ENCODE results near the gene GSC. TPM values are rescaled to one million over a fixed set of nuclear protein-coding genes. Genes with fewer than 3 reads are reported as not detected.

GSC gene
- total and polyA plus RNA-seq, 4 donors, result 0.55 to 1.3 TPM; not detected in 2

GRCh38 chr14:94774344-94775090 lies 4.6 kb upstream of the GSC start:
- DNase-seq (no peak), ATAC-seq (ENCODE audit: low FRiP score) (no peak)
- intact Hi-C loops (cut with DNase I), result no loop called here
- WGBS, 2 donors, result 22 to 28% methylated on average over 11 of the region's 11 CpGs
- no peaks in the 10 kb centered on the region for H3K4me1 ChIP-seq (ENCODE audit: control insufficient read depth in 1 of 2, insufficient read depth in 2 of 2, low read length in 2 of 2)
- H3K27ac ChIP-seq (ENCODE audit: low read depth in 1 of 2, low read length in 2 of 2), result no peak overlapping the region
- no peak overlapping the region for H3K4me3 ChIP-seq (ENCODE audit: low read length in 2 of 2)
- peaks cover 0 to 6% of the 10 kb centered on the region in 2 donors for H3K27me3 ChIP-seq (ENCODE audit: control insufficient read depth in 1 of 2, insufficient read depth in 2 of 2, low read length in 1 of 2)
- H3K9me3 ChIP-seq (ENCODE audit: control insufficient read depth, low read length), result no peaks in the 10 kb centered on the region
- no peaks in the 10 kb centered on the region for H3K36me3 ChIP-seq (ENCODE audit: control insufficient read depth in 1 of 2, insufficient read depth in 2 of 2, low read length in 1 of 2)

GRCh38 chr14:94773655-94774343 lies 3.9 kb upstream of the GSC start:
- H3K27me3 ChIP-seq (ENCODE audit: control insufficient read depth in 1 of 2, insufficient read depth in 2 of 2, low read length in 1 of 2), result peaks cover 0 to 6% of the 10 kb centered on the region in 2 donors

GRCh38 chr14:94773061-94773648 lies 3.2 kb upstream of the GSC start:
- intact Hi-C loops (cut with DNase I), result no loop called here
- WGBS, 2 donors, result 15 to 17% methylated on average over 42 of the region's 42 CpGs
- no peaks in the 10 kb centered on the region for H3K4me1 ChIP-seq (ENCODE audit: control insufficient read depth in 1 of 2, insufficient read depth in 2 of 2, low read length in 2 of 2)
- H3K27ac ChIP-seq (ENCODE audit: low read depth in 1 of 2, low read length in 2 of 2), result no peak overlapping the region
- DNase-seq, result no peak
- H3K9me3 ChIP-seq (ENCODE audit: control insufficient read depth, low read length), result no peaks in the 10 kb centered on the region
- ATAC-seq (ENCODE audit: low FRiP score), result no peak
- no peaks in the 10 kb centered on the region for H3K36me3 ChIP-seq (ENCODE audit: control insufficient read depth in 1 of 2, insufficient read depth in 2 of 2, low read length in 1 of 2)
- no peak overlapping the region for H3K4me3 ChIP-seq (ENCODE audit: low read length in 2 of 2)
- peaks cover 0 to 6% of the 10 kb centered on the region in 2 donors for H3K27me3 ChIP-seq (ENCODE audit: control insufficient read depth in 1 of 2, insufficient read depth in 2 of 2, low read length in 1 of 2)

More at GRCh38 chr14:94773655-94774343, 3.9 kb upstream of the GSC start:
- Histone ChIP-seq H3K9me3 (ENCODE audit: control insufficient read depth, low read length) (no peaks in the 10 kb centered on the region), H3K4me3 (ENCODE audit: low read length in 2 of 2) (no peak overlapping the region), H3K27ac (ENCODE audit: low read depth in 1 of 2, low read length in 2 of 2) (no peak overlapping the region), H3K36me3 (ENCODE audit: control insufficient read depth in 1 of 2, insufficient read depth in 2 of 2, low read length in 1 of 2) (no peaks in the 10 kb centered on the region), H3K4me1 (ENCODE audit: control insufficient read depth in 1 of 2, insufficient read depth in 2 of 2, low read length in 2 of 2) (no peaks in the 10 kb centered on the region)
- 14 to 16% methylated on average over 36 of the region's 36 CpGs for WGBS, 2 donors
- ATAC-seq (ENCODE audit: low FRiP score) (no peak), DNase-seq (no peak)
- intact Hi-C loops (cut with DNase I), result no loop called here

- intact Hi-C loops (cut with DNase I), result no loop called here
- no peak for ATAC-seq (ENCODE audit: low FRiP score)
- peaks cover 0 to 6% of the 10 kb centered on the region in 2 donors for H3K27me3 ChIP-seq (ENCODE audit: control insufficient read depth in 1 of 2, insufficient read depth in 2 of 2, low read length in 1 of 2)
These were observed 2.6 kb upstream of the GSC start for GRCh38 chr14:94772548-94772947.

GRCh38 chr14:94771906-94772490 lies 2.1 kb upstream of the GSC start:
- no peak for ATAC-seq (ENCODE audit: low FRiP score)
- Histone ChIP-seq H3K4me1 (ENCODE audit: control insufficient read depth in 1 of 2, insufficient read depth in 2 of 2, low read length in 2 of 2) (no peaks in the 10 kb centered on the region), H3K4me3 (ENCODE audit: low read length in 2 of 2) (no peak overlapping the region), H3K27me3 (ENCODE audit: control insufficient read depth in 1 of 2, insufficient read depth in 2 of 2, low read length in 1 of 2) (peaks cover 0 to 6% of the 10 kb centered on the region in 2 donors), H3K27ac (ENCODE audit: low read depth in 1 of 2, low read length in 2 of 2) (no peak overlapping the region), H3K9me3 (ENCODE audit: control insufficient read depth, low read length) (no peaks in the 10 kb centered on the region), H3K36me3 (ENCODE audit: control insufficient read depth in 1 of 2, insufficient read depth in 2 of 2, low read length in 1 of 2) (no peaks in the 10 kb centered on the region)
- intact Hi-C loops (cut with DNase I), result no loop called here
- WGBS, 2 donors, result 48 to 59% methylated on average over 14 of the region's 14 CpGs
- no peak for DNase-seq

More at GRCh38 chr14:94772548-94772947, 2.6 kb upstream of the GSC start:
- H3K4me3 ChIP-seq (ENCODE audit: low read length in 2 of 2), result no peak overlapping the region
- no peaks in the 10 kb centered on the region for H3K9me3 ChIP-seq (ENCODE audit: control insufficient read depth, low read length)
- H3K36me3 ChIP-seq (ENCODE audit: control insufficient read depth in 1 of 2, insufficient read depth in 2 of 2, low read length in 1 of 2), result no peaks in the 10 kb centered on the region
- H3K27ac ChIP-seq (ENCODE audit: low read depth in 1 of 2, low read length in 2 of 2), result no peak overlapping the region
- no peaks in the 10 kb centered on the region for H3K4me1 ChIP-seq (ENCODE audit: control insufficient read depth in 1 of 2, insufficient read depth in 2 of 2, low read length in 2 of 2)
- 39 to 49% methylated on average over 8 of the region's 8 CpGs for WGBS, 2 donors
- no peak for DNase-seq

GRCh38 chr14:94771158-94771905 lies 1.4 kb upstream of the GSC start:
- no peak overlapping the region for H3K4me3 ChIP-seq (ENCODE audit: low read length in 2 of 2)

GRCh38 chr14:94770815-94771157 lies 873 bp upstream of the GSC start:
- ATAC-seq (ENCODE audit: low FRiP score), result no peak
- no peaks in the 10 kb centered on the region for H3K36me3 ChIP-seq (ENCODE audit: control insufficient read depth in 1 of 2, insufficient read depth in 2 of 2, low read length in 1 of 2)
- no peak overlapping the region for H3K4me3 ChIP-seq (ENCODE audit: low read length in 2 of 2)
- intact Hi-C loops (cut with DNase I), result no loop called here
- DNase-seq, result no peak
- no peaks in the 10 kb centered on the region for H3K4me1 ChIP-seq (ENCODE audit: control insufficient read depth in 1 of 2, insufficient read depth in 2 of 2, low read length in 2 of 2)
- WGBS, 2 donors, result 54 to 68% methylated on average over 9 of the region's 9 CpGs
- peaks cover 0 to 5% of the 10 kb centered on the region in 2 donors for H3K27me3 ChIP-seq (ENCODE audit: control insufficient read depth in 1 of 2, insufficient read depth in 2 of 2, low read length in 1 of 2)
- no peak overlapping the region for H3K27ac ChIP-seq (ENCODE audit: low read depth in 1 of 2, low read length in 2 of 2)
- no peaks in the 10 kb centered on the region for H3K9me3 ChIP-seq (ENCODE audit: control insufficient read depth, low read length)

More at GRCh38 chr14:94771158-94771905, 1.4 kb upstream of the GSC start:
- H3K27ac ChIP-seq (ENCODE audit: low read depth in 1 of 2, low read length in 2 of 2), result no peak overlapping the region
- WGBS, 2 donors, result 36 to 42% methylated on average over 52 to 54 of the region's 54 CpGs
- DNase-seq (peak in 1 of 2 donors; percentile 38), ATAC-seq (ENCODE audit: low FRiP score) (no peak)
- no peaks in the 10 kb centered on the region for H3K9me3 ChIP-seq (ENCODE audit: control insufficient read depth, low read length)
- H3K4me1 ChIP-seq (ENCODE audit: control insufficient read depth in 1 of 2, insufficient read depth in 2 of 2, low read length in 2 of 2), result no peaks in the 10 kb centered on the region
- peaks cover 0 to 6% of the 10 kb centered on the region in 2 donors for H3K27me3 ChIP-seq (ENCODE audit: control insufficient read depth in 1 of 2, insufficient read depth in 2 of 2, low read length in 1 of 2)
- no peaks in the 10 kb centered on the region for H3K36me3 ChIP-seq (ENCODE audit: control insufficient read depth in 1 of 2, insufficient read depth in 2 of 2, low read length in 1 of 2)
- intact Hi-C loops (cut with DNase I), result no loop called here

- no peak for DNase-seq
- no peaks in the 10 kb centered on the region for H3K4me1 ChIP-seq (ENCODE audit: control insufficient read depth in 1 of 2, insufficient read depth in 2 of 2, low read length in 2 of 2)
- 14 to 16% methylated on average over 18 of the region's 18 CpGs for WGBS, 2 donors
These were observed 387 bp upstream of the GSC start for GRCh38 chr14:94770251-94770749.

More at GRCh38 chr14:94770251-94770749, 387 bp upstream of the GSC start:
- peak overlapping the region; percentile 6 to 57 for H3K4me3 ChIP-seq (ENCODE audit: low read length in 2 of 2)
- no peak overlapping the region for H3K27ac ChIP-seq (ENCODE audit: low read depth in 1 of 2, low read length in 2 of 2)
- no peaks in the 10 kb centered on the region for H3K9me3 ChIP-seq (ENCODE audit: control insufficient read depth, low read length)
- no peak for ATAC-seq (ENCODE audit: low FRiP score)
- H3K27me3 ChIP-seq (ENCODE audit: control insufficient read depth in 1 of 2, insufficient read depth in 2 of 2, low read length in 1 of 2), result peaks cover 0 to 3% of the 10 kb centered on the region in 2 donors
- no peaks in the 10 kb centered on the region for H3K36me3 ChIP-seq (ENCODE audit: control insufficient read depth in 1 of 2, insufficient read depth in 2 of 2, low read length in 1 of 2)
- intact Hi-C loops (cut with DNase I), result no loop called here
